Ecto neural progenitor cell (in vitro differentiated cells): ENCODE results near the gene CCDC102B.
"Not testable (repeated sequence)": the region's sequence is repeated elsewhere in the genome, so short reads cannot be mapped to it uniquely, and the experiment has no call there.

ENCODE experiments used
- DNase-seq: peaks from one replicate; pipeline ENCODE4 v3.0.0-alpha.2; 2018; ENCODE audit warnings: low spot score

CCDC102B gene

GRCh38 chr18:68797871-68798270 lies at the start of gene CCDC102B:
Gene CCDC102B (plus strand): TSS chr18:68798080. CDS start chr18:68836764, 38,684 bp downstream.
- DNase-seq: no peak

- no peak for DNase-seq
These were observed 40.8 kb upstream of the CCDC102B start for GRCh38 chr18:68757126-68757525.

GRCh38 chr18:68759308-68759707 lies 38.6 kb upstream of the CCDC102B start:
- no peak for DNase-seq

GRCh38 chr18:68763083-68763482 lies 34.8 kb upstream of the CCDC102B start:
- DNase-seq: no peak

DNA sequence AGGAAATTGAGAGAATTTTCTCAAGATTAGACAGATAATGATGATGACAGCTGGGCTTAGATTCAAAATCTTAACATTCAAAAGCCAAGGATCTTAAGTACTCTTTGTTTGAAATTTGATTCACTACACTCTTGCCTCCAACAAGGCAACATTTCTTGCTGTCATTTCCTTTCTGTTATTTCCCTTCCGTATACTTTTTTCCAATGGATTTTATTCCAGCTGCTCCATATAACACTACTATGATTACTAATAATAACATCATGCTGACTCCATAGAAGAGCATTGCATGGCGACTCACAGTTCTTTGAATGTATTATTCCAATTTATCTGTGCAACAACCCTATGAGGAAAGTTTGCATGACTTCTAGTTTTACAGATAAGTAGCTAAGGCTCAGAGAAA lies 33.9 kb upstream of the CCDC102B start:
- DNase-seq: no peak

DNA sequence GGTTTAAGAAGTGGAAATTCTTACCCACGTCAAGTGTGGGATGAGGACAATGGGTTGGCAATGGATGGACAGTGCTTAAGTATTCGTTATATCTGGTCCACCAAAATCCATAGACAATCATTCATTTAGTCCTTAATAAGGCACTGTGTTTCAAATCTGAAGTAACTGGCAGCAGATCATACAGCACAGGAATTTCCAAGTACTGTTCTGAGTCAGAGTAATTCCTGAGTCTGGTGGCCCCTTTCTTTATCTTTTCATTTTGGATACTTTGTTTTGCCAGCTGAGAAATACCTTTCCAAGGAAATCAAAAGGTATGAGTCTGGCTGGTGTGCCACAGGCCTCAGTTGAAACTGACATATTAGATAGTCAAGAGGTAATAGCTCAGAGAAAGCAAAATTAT lies 31.4 kb upstream of the CCDC102B start:
- no peak for DNase-seq

DNA sequence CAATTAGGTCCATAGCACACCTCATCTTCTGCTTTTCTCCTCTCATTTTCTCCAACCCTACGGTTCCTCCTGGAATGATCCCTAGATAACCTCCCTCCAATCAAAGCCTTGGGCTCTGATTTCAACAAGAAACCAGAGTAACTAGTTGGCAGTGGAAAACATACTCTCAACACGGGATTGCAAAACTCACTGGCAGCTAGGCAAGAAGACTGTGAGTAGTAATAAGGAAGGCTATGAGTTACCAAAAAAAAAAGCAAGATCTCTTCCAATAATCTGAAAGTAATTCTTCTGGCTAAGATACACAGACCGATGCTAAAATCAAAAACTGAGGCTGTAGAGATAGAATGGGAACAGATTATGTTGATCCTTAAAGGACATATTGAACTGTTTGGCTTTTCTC lies 28.4 kb upstream of the CCDC102B start:
- DNase-seq: no peak

- no peak for DNase-seq
These were observed 25.6 kb upstream of the CCDC102B start for GRCh38 chr18:68772268-68772667.

DNA sequence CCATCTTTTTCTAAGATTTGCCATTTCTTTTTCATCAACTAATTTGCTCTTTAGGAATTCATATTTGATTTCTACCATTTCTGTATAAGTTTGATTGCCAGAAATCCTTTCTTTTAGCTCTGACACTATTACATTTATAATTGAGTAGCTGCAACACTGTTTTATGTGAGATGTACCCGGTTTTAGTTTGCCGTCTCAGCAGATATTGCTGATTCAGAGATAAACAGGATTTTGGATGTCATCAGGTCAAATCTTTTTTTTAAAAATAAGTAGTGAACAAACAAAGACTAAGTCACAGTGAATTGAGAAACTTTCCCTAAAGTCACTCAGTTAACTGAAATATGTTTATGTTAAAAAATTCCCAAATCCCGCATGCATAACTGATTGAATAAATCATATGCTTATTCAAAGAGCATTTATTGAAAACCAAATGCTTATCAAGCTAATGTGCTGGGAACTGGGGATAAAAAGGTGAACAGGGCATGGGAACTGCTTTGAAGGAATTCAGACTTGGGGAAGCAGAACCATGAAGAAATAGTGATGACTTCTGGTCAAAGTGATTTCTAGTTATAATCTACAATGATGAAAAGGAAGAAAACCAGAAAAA lies 19.5 kb upstream of the CCDC102B start:
- DNase-seq: no peak

- no peak for DNase-seq
These were observed 18.7 kb upstream of the CCDC102B start for GRCh38 chr18:68779169-68779568.

DNA sequence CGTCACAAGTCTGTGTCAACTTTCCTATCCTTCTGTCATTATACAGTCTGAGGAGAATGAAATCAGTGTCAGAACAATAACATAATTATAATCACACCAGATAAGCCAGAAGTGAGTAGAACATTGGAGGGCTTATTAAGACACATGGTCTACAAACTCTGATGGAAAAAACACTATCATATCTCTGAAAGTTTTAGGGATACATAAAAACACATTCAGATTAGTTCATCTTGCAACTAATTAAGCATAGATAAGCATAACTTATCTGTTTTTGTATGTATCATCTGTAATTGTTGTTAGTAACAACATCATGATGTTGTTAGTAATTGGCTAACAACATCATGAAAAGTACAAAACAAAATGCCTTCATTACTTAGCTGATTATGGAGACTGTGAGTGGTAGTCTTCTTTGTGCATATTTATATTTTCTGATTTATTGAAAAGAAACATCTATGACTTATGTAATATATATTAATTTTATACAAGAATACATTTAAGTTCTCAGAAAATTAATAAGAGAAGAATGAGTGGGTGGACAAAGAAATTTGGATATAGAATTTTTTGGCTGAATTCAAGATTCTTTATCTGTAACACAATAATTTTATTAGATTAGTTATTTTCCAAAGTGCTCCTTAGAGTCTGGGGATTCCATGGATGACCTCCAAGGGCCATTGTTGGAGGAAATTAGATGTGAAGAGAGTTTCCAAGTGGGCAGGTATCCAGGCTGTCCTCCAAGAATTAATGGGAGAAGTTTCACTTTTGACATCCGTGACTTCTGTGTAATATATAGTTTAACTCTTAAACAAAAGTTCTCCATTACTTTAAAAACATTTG lies 16.9 kb upstream of the CCDC102B start:
- DNase-seq: no peak

- DNase-seq: no peak
These were observed 14.4 kb upstream of the CCDC102B start for GRCh38 chr18:68783506-68783905.

- DNase-seq: no peak
These were observed 13.8 kb upstream of the CCDC102B start for GRCh38 chr18:68784071-68784470.

- DNase-seq: not testable (repeated sequence)
These were observed 7.6 kb upstream of the CCDC102B start for GRCh38 chr18:68790290-68790689.

GRCh38 chr18:68791801-68792200 lies 6.1 kb upstream of the CCDC102B start:
- DNase-seq: no peak

GRCh38 chr18:68793951-68794350 lies 3.9 kb upstream of the CCDC102B start:
- no peak for DNase-seq

DNA sequence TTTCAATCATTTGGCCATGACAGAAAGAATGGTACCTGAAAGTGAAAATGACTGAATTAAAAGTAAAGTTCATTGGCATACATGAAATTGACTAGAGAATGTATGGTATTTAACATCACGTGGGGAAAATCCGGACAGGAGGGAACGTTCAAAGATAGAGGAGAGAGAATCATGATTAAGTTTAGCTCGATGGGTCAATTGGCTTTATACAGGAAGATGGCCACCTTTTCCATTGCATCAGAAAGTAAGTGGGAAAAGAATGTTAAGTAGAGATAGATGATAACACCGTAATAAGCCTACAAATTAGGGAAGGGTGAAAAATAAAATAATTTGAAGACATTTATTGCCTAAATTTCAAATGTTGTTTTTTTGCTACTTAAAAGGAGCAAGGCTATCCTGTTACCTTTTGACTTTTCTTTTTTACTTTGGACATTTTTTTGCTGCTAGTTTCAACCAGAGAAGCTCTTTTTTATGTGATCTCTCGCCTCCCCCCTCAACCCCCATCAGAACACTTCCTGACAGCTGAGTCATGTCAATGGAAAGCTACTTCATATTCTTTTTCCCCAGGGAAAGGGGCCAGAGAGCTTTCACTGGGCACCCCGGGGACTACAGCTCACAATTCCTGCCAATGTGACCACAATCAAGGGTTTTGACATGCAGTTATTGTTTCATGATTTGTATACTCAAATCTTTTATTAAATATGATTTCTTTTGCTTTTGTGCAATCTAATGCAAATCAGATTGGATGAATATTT lies 767 bp upstream of the CCDC102B start:
- DNase-seq: no peak

- no peak for DNase-seq
These were observed 2.2 kb downstream of the CCDC102B start for GRCh38 chr18:68800075-68800474.

DNA sequence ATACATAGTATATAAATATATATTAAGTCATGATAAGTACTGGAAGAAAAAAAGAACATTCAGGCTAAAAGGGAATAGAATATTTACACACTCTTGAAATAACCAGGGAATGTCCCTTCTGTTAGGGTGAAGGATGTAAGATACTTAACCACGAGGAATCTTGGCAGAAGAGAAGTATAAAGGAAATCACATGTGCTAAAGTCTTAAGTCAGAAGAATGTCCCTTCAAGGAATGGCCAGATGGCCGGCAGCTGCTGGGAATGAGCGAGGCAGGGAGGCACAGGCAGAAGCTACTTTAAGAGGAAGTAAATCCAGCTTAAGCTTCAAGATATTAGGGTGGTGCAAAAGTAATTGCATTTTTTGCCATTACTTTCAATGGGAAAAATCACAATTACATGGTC lies 5.5 kb downstream of the CCDC102B start:
- DNase-seq: no peak

GRCh38 chr18:68817584-68817983 lies 19.7 kb downstream of the CCDC102B start:
- DNase-seq: no peak

DNA sequence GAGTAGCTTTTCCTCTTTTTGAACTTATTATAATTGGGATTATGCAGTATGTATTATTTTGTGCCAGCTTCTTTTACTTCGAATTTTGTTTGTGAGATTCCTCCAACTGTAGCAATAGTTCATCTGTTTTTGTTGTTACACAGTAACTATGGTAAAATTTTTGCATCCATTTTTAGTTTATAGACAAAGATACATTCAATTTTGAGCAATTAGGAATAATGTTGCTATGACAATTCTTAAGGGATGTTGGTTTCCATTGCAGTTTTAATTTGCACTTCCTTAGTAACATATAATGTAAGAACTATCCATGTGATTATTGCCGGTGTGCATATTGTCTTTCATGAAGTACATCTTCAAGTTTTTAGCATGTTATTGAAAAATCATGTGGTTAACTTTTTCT lies 20.7 kb downstream of the CCDC102B start:
- no peak for DNase-seq

DNA sequence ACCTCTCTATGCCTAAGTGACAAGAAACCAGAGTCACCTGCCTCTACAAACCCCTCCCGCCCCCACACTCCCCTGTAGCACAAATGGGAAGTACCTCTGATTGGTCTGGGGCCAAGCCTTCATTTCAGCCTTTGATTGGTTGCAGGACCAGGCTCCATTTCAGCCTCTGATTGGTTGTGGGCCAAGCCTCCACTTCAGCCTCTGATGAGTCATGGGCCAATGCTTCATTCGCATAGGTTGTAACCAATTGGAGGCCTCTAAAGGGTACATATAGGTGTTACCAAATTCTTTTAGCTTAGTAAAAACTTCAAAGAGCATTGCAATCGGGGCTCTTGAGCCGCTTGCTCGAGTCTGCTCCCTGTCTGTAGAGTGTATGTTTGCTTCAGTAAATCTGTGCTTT lies 25.0 kb downstream of the CCDC102B start:
- no peak for DNase-seq

GRCh38 chr18:68826121-68826520 lies 28.2 kb downstream of the CCDC102B start:
- DNase-seq: no peak
